MCF 10A (cell line): ENCODE data around the gene VSNL1. TPM values are rescaled to one million over a fixed set of nuclear protein-coding genes. Genes with fewer than 3 reads are reported as not detected.

Experiments used
- BruUV-seq: library from RNA; stranded (reverse); fragments of 400-500 nt; replicated peaks from 2 replicates; lab custom pipeline; 2021; lab: Mats Ljungman, UMichigan
- CTCF ChIA-PET: fragments of 300-600 bp; sonication (Branson Sonifier 250); formaldehyde crosslinking; extraction: SDS; loops from one replicate; lab custom pipeline; 2021; ENCODE audit warnings: antibody characterized with exemption, inconsistent platforms; lab: Yijun Ruan, JAX
- POLR2A ChIA-PET: fragments of 300-600, 350-650 bp; sonication (Branson Sonifier 250); formaldehyde crosslinking; extraction: SDS; loops from one replicate; lab custom pipeline; 2020; ENCODE audit warnings: antibody characterized with exemption, inconsistent platforms; lab: Yijun Ruan, JAX
- DNase-seq: peaks from one replicate; pipeline ENCODE4 v3.0.0-alpha.2; 2018; ENCODE audit not compliant: unreplicated experiment
- H3K27ac Mint-ChIP-seq: one replicate; pipeline ENCODE4 v1.8.0; 2022; ENCODE audit warnings: mild to moderate bottlenecking, low read depth, mixed read lengths; ENCODE audit not compliant: unreplicated experiment
- H3K27me3 Mint-ChIP-seq: one replicate; pipeline ENCODE4 v1.8.0; 2022; ENCODE audit warnings: mixed read lengths; ENCODE audit not compliant: insufficient read depth, unreplicated experiment
- H3K36me3 Mint-ChIP-seq: one replicate; pipeline ENCODE4 v1.8.0; 2022; ENCODE audit warnings: mild to moderate bottlenecking, moderate library complexity, mixed read lengths; ENCODE audit not compliant: insufficient read depth, unreplicated experiment
- H3K4me1 Mint-ChIP-seq: one replicate; pipeline ENCODE4 v1.8.0; 2022; ENCODE audit warnings: mixed read lengths; ENCODE audit not compliant: insufficient read depth, unreplicated experiment
- H3K4me3 Mint-ChIP-seq: one replicate; pipeline ENCODE4 v1.8.0; 2022; ENCODE audit warnings: mild to moderate bottlenecking, moderate library complexity, mixed read lengths; ENCODE audit not compliant: unreplicated experiment
- H3K9me3 Mint-ChIP-seq: one replicate; pipeline ENCODE4 v1.8.0; 2022; ENCODE audit warnings: mixed read lengths; ENCODE audit not compliant: unreplicated experiment
- CTCF ChIP-seq: fragments of 200-600 bp; IDR thresholded peaks from one replicate; pipeline ENCODE4 v1.8.0; 2022; ENCODE audit warnings: antibody characterized with exemption, mild to moderate bottlenecking; ENCODE audit not compliant: unreplicated experiment
- intact Hi-C: fragments of 100-400 bp; cut with micrococcal nuclease; formaldehyde crosslinking; loops from 2 replicates; pipeline ENCODE4 v1.14.1; 2022
- total RNA-seq: library from RNA; stranded (reverse); gene quantifications from 2 replicates; pipeline ENCODE4 v1.2.3, GENCODE V29; 2022

VSNL1 gene
- total RNA-seq, 1 experiment from 2014 or later: 2.4 TPM

- intact Hi-C loops: no loop called here
- ChIA-PET POLR2A (interaction anchor here (0.5 to 5.6 kb wide), 11 partner anchors 10 to 409 kb away, joined by 3 to 48 read pairs (median 7); partner anchors contain the start of gene VSNL1), CTCF (interaction anchor here (0.6 to 1.2 kb wide), 3 partner anchors 12 to 1525 kb away, joined by 3 read pairs; no protein-coding TSS in a partner anchor)
- H3K9me3 Mint-ChIP-seq: no peaks in the 10 kb centered on the region
- H3K4me1 Mint-ChIP-seq: peaks cover 34% of the 10 kb centered on the region
- no peaks in the 10 kb centered on the region for H3K36me3 Mint-ChIP-seq
- H3K27ac Mint-ChIP-seq: no peak overlapping the region
- TF ChIP-seq CTCF: no peak
- BruUV-seq: no TSS peak
- H3K27me3 Mint-ChIP-seq: no peaks in the 10 kb centered on the region
- peak overlapping the region; percentile 19 for H3K4me3 Mint-ChIP-seq
- DNase-seq: peak; percentile 88
These were observed 79.8 kb downstream of the VSNL1 start for GRCh38 chr2:17620280-17620679.

GRCh38 chr2:17620841-17621240, 80.3 kb downstream of the VSNL1 start:
- BruUV-seq: no TSS peak
- Mint-ChIP-seq H3K27ac (peak overlapping the region; percentile 20), H3K36me3 (no peaks in the 10 kb centered on the region), H3K4me3 (peak overlapping the region; percentile 19), H3K27me3 (no peaks in the 10 kb centered on the region), H3K4me1 (peaks cover 29% of the 10 kb centered on the region), H3K9me3 (no peaks in the 10 kb centered on the region)
- TF ChIP-seq CTCF: no peak
- intact Hi-C loops: no loop called here
- ChIA-PET CTCF (interaction anchor here (0.6 to 0.9 kb wide), 7 partner anchors 16 to 1526 kb away, joined by 3 to 4 read pairs (median 3); no protein-coding TSS in a partner anchor), POLR2A (interaction anchor here (0.5 to 5.6 kb wide), 14 partner anchors 9 to 1723 kb away, joined by 3 to 48 read pairs (median 6); partner anchors contain the start of gene VSNL1)
- peak; percentile 63 for DNase-seq

- intact Hi-C loops: no loop called here
- peak; percentile 85 for DNase-seq
- peaks cover 25% of the 10 kb centered on the region for H3K4me1 Mint-ChIP-seq
- no peak overlapping the region for H3K27ac Mint-ChIP-seq
- H3K27me3 Mint-ChIP-seq: no peaks in the 10 kb centered on the region
- H3K9me3 Mint-ChIP-seq: no peaks in the 10 kb centered on the region
- no TSS peak for BruUV-seq
- no peak overlapping the region for H3K4me3 Mint-ChIP-seq
- ChIA-PET CTCF (interaction anchor here (0.7 to 0.9 kb wide), 4 partner anchors 14 to 134 kb away, joined by 3 to 4 read pairs (median 4); no protein-coding TSS in a partner anchor), POLR2A (interaction anchor here (0.6 to 5.6 kb wide), 11 partner anchors 9 to 1724 kb away, joined by 3 to 48 read pairs (median 8); partner anchors contain the start of gene VSNL1)
- no peaks in the 10 kb centered on the region for H3K36me3 Mint-ChIP-seq
- TF ChIP-seq CTCF: no peak
These were observed 81.3 kb downstream of the VSNL1 start for GRCh38 chr2:17621781-17622180.

- Mint-ChIP-seq H3K4me1 (peaks cover 22% of the 10 kb centered on the region), H3K36me3 (no peaks in the 10 kb centered on the region), H3K27ac (no peak overlapping the region), H3K4me3 (no peak overlapping the region), H3K27me3 (no peaks in the 10 kb centered on the region), H3K9me3 (no peaks in the 10 kb centered on the region)
- intact Hi-C loops: no loop called here
- POLR2A ChIA-PET: no interaction called here
- BruUV-seq: no TSS peak
- TF ChIP-seq CTCF: no peak
- CTCF ChIA-PET: interaction anchor here (0.5 to 1.2 kb wide), 4 partner anchors 20 to 853 kb away, joined by 3 to 6 read pairs (median 5); no protein-coding TSS in a partner anchor
- DNase-seq: no peak
These were observed 85.0 kb downstream of the VSNL1 start for GRCh38 chr2:17625446-17625845.
